Esophagus squamous epithelium (tissue), 5 donors: ENCODE data around the gene SMG7. TPM values are rescaled to one million over a fixed set of nuclear protein-coding genes. Genes with fewer than 3 reads are reported as not detected.

ENCODE experiments used
- DNase-seq: peaks from one replicate; lab custom pipeline; 2025; lab: John Stamatoyannopoulos, UW
- H3K27ac ChIP-seq, 4 donors: fragments of 200-600 bp; sonication (generic); one replicate each; pipeline ENCODE4 v1.5.1; 2016 to 2019; ENCODE audit warnings: mild to moderate bottlenecking in 1 of 4
- H3K27me3 ChIP-seq, 4 donors: fragments of 200-600 bp; sonication (generic); 1 replicate in 3 of 4; 2 replicates in 1 of 4; pipeline versions ENCODE4 v1.5.1 to v1.6.0; 2017 to 2021; ENCODE audit warnings: antibody characterized with exemption in 1 of 4
- H3K36me3 ChIP-seq, 3 donors: fragments of 200-600 bp; sonication (generic); one replicate each; pipeline ENCODE4 v1.5.1; 2016 to 2019
- H3K4me1 ChIP-seq, 3 donors: fragments of 200-600 bp; sonication (generic); one replicate each; pipeline ENCODE4 v1.5.1; 2017 to 2019
- H3K4me3 ChIP-seq, 4 donors: fragments of 200-600 bp; sonication (generic); 1 replicate in 3 of 4; 2 replicates in 1 of 4; pipeline ENCODE4 v1.5.1; 2016 to 2019; ENCODE audit warnings: mild to moderate bottlenecking in 2 of 4, moderate library complexity in 1 of 4
- H3K9me3 ChIP-seq, 3 donors: fragments of 200-600 bp; sonication (generic); one replicate each; pipeline ENCODE4 v1.5.1; 2016 to 2019
- CTCF ChIP-seq, 6 experiments: fragments of 450-650 bp in 4 of 6; fragments of 200-600 bp in 2 of 6; sonication (generic) in 2 of 6; IDR thresholded peaks; one replicate each; pipeline ENCODE4 v1.5.1; 2016 to 2019; ENCODE audit warnings: antibody characterized with exemption in 6 of 6, mild to moderate bottlenecking in 4 of 6, moderate library complexity in 4 of 6
- POLR2A ChIP-seq, 4 donors: fragments of 450-650 bp; IDR thresholded peaks; one replicate each; pipeline ENCODE4 v1.6.1; 2017; ENCODE audit warnings: antibody characterized with exemption in 4 of 4, mild to moderate bottlenecking in 4 of 4, moderate library complexity in 3 of 4
- WGBS, 2 donors: methylation state at CpG; one replicate each; pipeline ENCODE4 v1.1.5; 2018; 5-methylcytosine and 5-hydroxymethylcytosine counted together
- intact Hi-C: fragments of 100-400 bp; cut with DNase I; formaldehyde crosslinking; loops from one replicate; pipeline ENCODE4 v1.15.0; 2022
- total RNA-seq, 4 donors: library from RNA; depleted of rRNA; stranded (reverse); fragments of >200 nt; gene quantifications; one replicate each; pipeline ENCODE4 v1.1.0, GENCODE V29; 2016
- donor health status: DM: yes; HTN: yes; CAD: no.

The SMG7 gene
- total RNA-seq, 4 donors from 2014 or later = 15.8 to 46.5 (median 35.3) TPM

GRCh38 chr1:183590244-183591191 is 118.2 kb downstream of the SMG7 start, which contains the start of gene NCF2:
NCF2 (minus strand) TSS chr1:183590459; CDS start chr1:183590329, 130 bp downstream.
- H3K4me3 ChIP-seq = peak within 1 kb of the TSS in 2 of 4 donors; percentile 18 to 44

DNA sequence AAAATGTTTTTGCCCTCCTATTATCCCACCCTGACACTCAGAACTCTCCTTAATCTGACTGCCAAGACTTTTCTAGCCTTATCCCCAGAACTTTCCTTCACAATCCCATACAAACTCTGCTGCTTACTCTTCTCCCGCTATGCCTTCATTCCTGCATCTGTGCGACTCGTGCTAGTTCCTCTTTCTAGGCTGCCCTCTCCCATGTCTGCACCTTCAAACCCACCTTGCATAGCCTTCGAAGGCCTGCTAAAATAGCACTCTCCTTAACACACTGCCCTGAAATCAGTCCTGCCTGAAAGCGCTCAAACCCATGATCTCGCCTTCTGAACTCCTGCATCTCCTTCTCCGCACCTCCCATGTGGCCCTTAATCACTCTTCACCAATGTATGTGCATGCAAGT is 120.4 kb downstream of the SMG7 start:
- no peaks in the 10 kb centered on the region for H3K9me3 ChIP-seq
- H3K27ac ChIP-seq = peak overlapping the region in 2 of 4 donors; percentile 18 to 41
- no peaks in the 10 kb centered on the region for H3K27me3 ChIP-seq
- intact Hi-C loops = no loop called here
- H3K4me1 ChIP-seq = peaks cover 6 to 38% (median 9%) of the 10 kb centered on the region in 3 donors
- no peak for DNase-seq
- no peak for TF ChIP-seq CTCF (IDR thresholded peaks at IDR 0.05)
- TF ChIP-seq POLR2A (IDR thresholded peaks at IDR 0.05) = no peak
- no peak overlapping the region for H3K4me3 ChIP-seq
- WGBS, 2 donors = 86% methylated on average over 7 of the region's 7 CpGs
- no peaks in the 10 kb centered on the region for H3K36me3 ChIP-seq

More at GRCh38 chr1:183590244-183591191, 118.2 kb downstream of the SMG7 start, which contains the start of gene NCF2:
- H3K36me3 ChIP-seq = no peaks in the 10 kb centered on the region
- H3K27ac ChIP-seq = peak within 1 kb of the TSS; percentile 79 to 83 (median 82)
- no peaks in the 10 kb centered on the region for H3K9me3 ChIP-seq
- WGBS, 2 donors = 30 to 51% methylated on average over 5 of the region's 6 CpGs
- H3K27me3 ChIP-seq = no peaks in the 10 kb centered on the region
- intact Hi-C loops = no loop called here
- H3K4me1 ChIP-seq = peaks cover 6 to 36% (median 9%) of the 10 kb centered on the region in 3 donors
- TF ChIP-seq POLR2A (IDR thresholded peaks at IDR 0.05) (peak in 1 of 4 donors; percentile 23), CTCF (IDR thresholded peaks at IDR 0.05) (no peak)
- DNase-seq = no peak

- Histone ChIP-seq H3K36me3 (no peaks in the 10 kb centered on the region), H3K4me3 (no peak overlapping the region), H3K9me3 (no peaks in the 10 kb centered on the region), H3K27me3 (no peaks in the 10 kb centered on the region), H3K4me1 (peaks cover 6 to 44% (median 9%) of the 10 kb centered on the region in 3 donors), H3K27ac (peak overlapping the region in 3 of 4 donors; percentile 18 to 41 (median 33))
- DNase-seq = no peak
- intact Hi-C loops = no loop called here
- WGBS, 2 donors = 42 to 53% methylated on average over 3 of the region's 3 CpGs
- TF ChIP-seq CTCF (IDR thresholded peaks at IDR 0.05) (no peak), POLR2A (IDR thresholded peaks at IDR 0.05) (no peak)
Measured at GRCh38 chr1:183593356-183593755, 121.1 kb downstream of the SMG7 start.

- Histone ChIP-seq H3K4me1 (peaks cover under 1 to 37% (median 12%) of the 10 kb centered on the region in 3 donors), H3K4me3 (no peak overlapping the region), H3K27me3 (no peaks in the 10 kb centered on the region), H3K36me3 (no peaks in the 10 kb centered on the region), H3K9me3 (no peaks in the 10 kb centered on the region), H3K27ac (no peak overlapping the region)
- intact Hi-C loops = no loop called here
- WGBS, 2 donors = 94% methylated on average over 2 of the region's 2 CpGs; no CpG with 5 or more reads in 1 of the 2 donors
- no peak for DNase-seq
- TF ChIP-seq POLR2A (IDR thresholded peaks at IDR 0.05) = no peak
- no peak for TF ChIP-seq CTCF (IDR thresholded peaks at IDR 0.05)
Measured at GRCh38 chr1:183595537-183595936, 123.2 kb downstream of the SMG7 start.

DNA sequence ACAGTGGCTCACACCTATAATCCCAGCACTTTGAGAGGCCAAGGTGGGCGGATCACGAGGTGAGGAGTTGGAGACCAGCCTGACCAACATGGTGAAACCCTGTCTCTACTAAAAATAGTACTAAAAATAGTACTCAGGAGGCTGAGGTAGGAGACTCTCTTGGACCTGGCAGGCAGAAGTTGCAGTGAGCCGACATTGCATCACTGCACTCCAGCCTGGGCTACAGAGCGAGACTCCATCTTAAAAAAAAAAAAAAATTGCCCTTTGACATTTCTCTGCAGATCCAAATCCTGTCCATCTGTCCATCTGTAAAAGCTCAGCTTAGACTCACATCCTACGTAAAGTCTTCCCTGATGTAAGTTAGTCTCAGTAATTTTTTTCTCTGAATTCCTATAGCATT is 124.2 kb downstream of the SMG7 start:
- Histone ChIP-seq H3K27ac (no peak overlapping the region), H3K4me1 (peaks cover 0 to 30% (median 7%) of the 10 kb centered on the region in 3 donors), H3K36me3 (no peaks in the 10 kb centered on the region), H3K4me3 (no peak overlapping the region), H3K27me3 (no peaks in the 10 kb centered on the region), H3K9me3 (no peaks in the 10 kb centered on the region)
- WGBS, 2 donors = 74 to 90% methylated on average over 5 of the region's 5 CpGs
- no peak for TF ChIP-seq POLR2A (IDR thresholded peaks at IDR 0.05)
- no peak for DNase-seq
- intact Hi-C loops = no loop called here
